HCEC 1CT (cell line): Measurements from ENCODE around the gene KBTBD12.
"Not testable (repeated sequence)": the region's sequence is repeated elsewhere in the genome, so short reads cannot be mapped to it uniquely, and the experiment has no call there.

Experiments used
- DNase-seq: peaks from one replicate; pipeline ENCODE4 v3.0.0-alpha.2; 2017

The KBTBD12 gene

GRCh38 chr3:127905556-127905955 is 9.5 kb upstream of the KBTBD12 start:
- no peak for DNase-seq

- DNase-seq: not testable (repeated sequence)
These were observed 8.4 kb upstream of the KBTBD12 start for GRCh38 chr3:127906653-127907052.

GRCh38 chr3:127908202-127908601 is 6.8 kb upstream of the KBTBD12 start:
- no peak for DNase-seq

- no peak for DNase-seq
These were observed 6.1 kb upstream of the KBTBD12 start for GRCh38 chr3:127908951-127909350.

- no peak for DNase-seq
These were observed 5.4 kb upstream of the KBTBD12 start for GRCh38 chr3:127909646-127910045.

- no peak for DNase-seq
These were observed 3.6 kb upstream of the KBTBD12 start for GRCh38 chr3:127911421-127911931.

- DNase-seq: not testable (repeated sequence)
These were observed 1.2 kb upstream of the KBTBD12 start for GRCh38 chr3:127913841-127914240.

- no peak for DNase-seq
These were observed 448 bp upstream of the KBTBD12 start for GRCh38 chr3:127914584-127914983.

- no peak for DNase-seq
These were observed 983 bp downstream of the KBTBD12 start for GRCh38 chr3:127915937-127916493.

- DNase-seq: no peak
These were observed 5.7 kb downstream of the KBTBD12 start for GRCh38 chr3:127920738-127921137.

- no peak for DNase-seq
These were observed 8.6 kb downstream of the KBTBD12 start for GRCh38 chr3:127923611-127924010.

GRCh38 chr3:127925384-127925783 is 10.4 kb downstream of the KBTBD12 start:
- DNase-seq: no peak

GRCh38 chr3:127927829-127928604 is 13.0 kb downstream of the KBTBD12 start:
- no peak for DNase-seq

- DNase-seq: peak; percentile 52
These were observed 14.9 kb downstream of the KBTBD12 start for GRCh38 chr3:127929818-127930413.

GRCh38 chr3:127933396-127933795 is 18.4 kb downstream of the KBTBD12 start:
- DNase-seq: no peak

- DNase-seq: no peak
These were observed 23.8 kb downstream of the KBTBD12 start for GRCh38 chr3:127938800-127939199.

- DNase-seq: no peak
These were observed 25.1 kb downstream of the KBTBD12 start for GRCh38 chr3:127940116-127940515.

- DNase-seq: no peak
These were observed 27.6 kb downstream of the KBTBD12 start for GRCh38 chr3:127942613-127943012.

GRCh38 chr3:127948211-127948610 is 33.2 kb downstream of the KBTBD12 start:
- DNase-seq: no peak

- peak; percentile 18 for DNase-seq
These were observed 34.5 kb downstream of the KBTBD12 start for GRCh38 chr3:127949446-127950055.

GRCh38 chr3:127951276-127951675 is 36.2 kb downstream of the KBTBD12 start:
- peak; percentile 67 for DNase-seq

GRCh38 chr3:127953091-127954035 is 38.3 kb downstream of the KBTBD12 start:
- peak; percentile 31 for DNase-seq
